Esophagus muscularis mucosa (tissue), 3 donors: Measurements from ENCODE around the gene HSD17B11.
"Not testable (repeated sequence)": the region's sequence is repeated elsewhere in the genome, so short reads cannot be mapped to it uniquely, and the experiment has no call there.

Source experiments
- POLR2A ChIP-seq: fragments of 450-650 bp; IDR thresholded peaks from one replicate; pipeline ENCODE4 v1.6.1; 2017; ENCODE audit warnings: antibody characterized with exemption, moderate library complexity, mild to moderate bottlenecking, low read depth
- POLR2AphosphoS5 ChIP-seq, 2 donors: sonication (generic); formaldehyde crosslinking; IDR thresholded peaks; one replicate each; pipeline ENCODE4 v1.6.1; 2017; ENCODE audit warnings: antibody characterized with exemption in 2 of 2
- TF ChIP-seq, protein P1 (sequence below), 3 experiments: fragments of 200-600 bp in 2 of 3; fragments of 450-650 bp in 1 of 3; sonication (generic) in 2 of 3; IDR thresholded peaks; one replicate each; pipeline ENCODE4 v1.5.1; 2017 to 2019; ENCODE audit warnings: antibody characterized with exemption in 3 of 3, mild to moderate bottlenecking in 2 of 3, moderate library complexity in 1 of 3

DNA sequence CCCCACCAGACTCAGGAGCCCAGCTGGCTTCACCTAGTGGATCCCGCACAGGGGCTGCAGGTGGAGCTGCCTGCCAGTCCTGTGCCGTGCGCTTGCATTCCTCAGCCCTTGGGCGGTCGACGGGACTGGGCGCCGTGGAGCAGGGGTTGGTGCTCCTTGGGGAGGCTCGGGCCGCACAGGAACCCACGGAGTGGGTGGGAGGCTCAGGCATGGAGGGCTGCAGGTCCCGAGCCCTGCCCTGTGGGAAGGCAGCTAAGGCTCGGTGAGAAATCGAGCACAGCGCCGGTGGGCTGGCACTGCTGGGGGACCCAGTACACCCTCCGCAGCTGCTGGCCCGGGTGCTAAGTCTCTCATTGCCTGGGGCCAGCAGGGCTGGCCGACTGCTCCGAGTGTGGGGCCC, 4.9 kb upstream of the HSD17B11 start:
- TF ChIP-seq, protein P1, sequence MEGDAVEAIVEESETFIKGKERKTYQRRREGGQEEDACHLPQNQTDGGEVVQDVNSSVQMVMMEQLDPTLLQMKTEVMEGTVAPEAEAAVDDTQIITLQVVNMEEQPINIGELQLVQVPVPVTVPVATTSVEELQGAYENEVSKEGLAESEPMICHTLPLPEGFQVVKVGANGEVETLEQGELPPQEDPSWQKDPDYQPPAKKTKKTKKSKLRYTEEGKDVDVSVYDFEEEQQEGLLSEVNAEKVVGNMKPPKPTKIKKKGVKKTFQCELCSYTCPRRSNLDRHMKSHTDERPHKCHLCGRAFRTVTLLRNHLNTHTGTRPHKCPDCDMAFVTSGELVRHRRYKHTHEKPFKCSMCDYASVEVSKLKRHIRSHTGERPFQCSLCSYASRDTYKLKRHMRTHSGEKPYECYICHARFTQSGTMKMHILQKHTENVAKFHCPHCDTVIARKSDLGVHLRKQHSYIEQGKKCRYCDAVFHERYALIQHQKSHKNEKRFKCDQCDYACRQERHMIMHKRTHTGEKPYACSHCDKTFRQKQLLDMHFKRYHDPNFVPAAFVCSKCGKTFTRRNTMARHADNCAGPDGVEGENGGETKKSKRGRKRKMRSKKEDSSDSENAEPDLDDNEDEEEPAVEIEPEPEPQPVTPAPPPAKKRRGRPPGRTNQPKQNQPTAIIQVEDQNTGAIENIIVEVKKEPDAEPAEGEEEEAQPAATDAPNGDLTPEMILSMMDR (IDR thresholded peaks at IDR 0.05) = not testable (repeated sequence)
- TF ChIP-seq POLR2AphosphoS5 (IDR thresholded peaks at IDR 0.05); POLR2A: not testable (repeated sequence)
